SK-N-SH treated with all-trans-retinoic acid at 6 μM for 48 hours (cell line): ENCODE measurements around the gene GRPEL2.

Source experiments
- ARNTL ChIP-seq: fragments of 450-650 bp; formaldehyde crosslinking; IDR thresholded peaks from 2 replicates; pipeline ENCODE4 v1.5.0; 2020; ENCODE audit warnings: low read depth, mild to moderate bottlenecking, moderate library complexity, borderline replicate concordance
- CREB5 ChIP-seq: fragments of 250-450 bp; sonication (Bioruptor Pico); IDR thresholded peaks from 2 replicates; pipeline ENCODE4 v1.5.1; 2020; ENCODE audit warnings: low read depth, mild to moderate bottlenecking, moderate library complexity
- CSDC2 ChIP-seq: fragments of 250-450 bp; sonication (Bioruptor Pico); IDR thresholded peaks from 2 replicates; pipeline ENCODE4 v1.5.0; 2020; ENCODE audit warnings: mild to moderate bottlenecking, moderate library complexity
- CSRNP3 ChIP-seq: fragments of 250-450 bp; sonication (Bioruptor Pico); IDR thresholded peaks from 2 replicates; pipeline ENCODE4 v1.5.1; 2021; ENCODE audit warnings: mild to moderate bottlenecking, moderate library complexity
- OSR1 ChIP-seq: fragments of 250-450 bp; sonication (Bioruptor Pico); IDR thresholded peaks from 2 replicates; pipeline ENCODE4 v1.8.0; 2022; ENCODE audit warnings: moderate library complexity, mild to moderate bottlenecking, inconsistent platforms
- PATZ1 ChIP-seq: fragments of 250-450 bp; sonication (Bioruptor Pico); IDR thresholded peaks from 2 replicates; pipeline ENCODE4 v1.8.0; 2020; ENCODE audit warnings: mild to moderate bottlenecking, moderate library complexity, borderline replicate concordance
- TCF4 ChIP-seq: fragments of 250-450 bp; sonication (Bioruptor Pico); IDR thresholded peaks from 2 replicates; pipeline ENCODE4 v1.8.0; 2021; ENCODE audit warnings: mild to moderate bottlenecking, moderate library complexity, borderline replicate concordance
- ZNF565 ChIP-seq: fragments of 450-650 bp; formaldehyde crosslinking; conservative IDR thresholded peaks from 2 replicates; pipeline ENCODE4 v1.5.0; 2020; ENCODE audit warnings: low read depth, mild to moderate bottlenecking, moderate library complexity

DNA sequence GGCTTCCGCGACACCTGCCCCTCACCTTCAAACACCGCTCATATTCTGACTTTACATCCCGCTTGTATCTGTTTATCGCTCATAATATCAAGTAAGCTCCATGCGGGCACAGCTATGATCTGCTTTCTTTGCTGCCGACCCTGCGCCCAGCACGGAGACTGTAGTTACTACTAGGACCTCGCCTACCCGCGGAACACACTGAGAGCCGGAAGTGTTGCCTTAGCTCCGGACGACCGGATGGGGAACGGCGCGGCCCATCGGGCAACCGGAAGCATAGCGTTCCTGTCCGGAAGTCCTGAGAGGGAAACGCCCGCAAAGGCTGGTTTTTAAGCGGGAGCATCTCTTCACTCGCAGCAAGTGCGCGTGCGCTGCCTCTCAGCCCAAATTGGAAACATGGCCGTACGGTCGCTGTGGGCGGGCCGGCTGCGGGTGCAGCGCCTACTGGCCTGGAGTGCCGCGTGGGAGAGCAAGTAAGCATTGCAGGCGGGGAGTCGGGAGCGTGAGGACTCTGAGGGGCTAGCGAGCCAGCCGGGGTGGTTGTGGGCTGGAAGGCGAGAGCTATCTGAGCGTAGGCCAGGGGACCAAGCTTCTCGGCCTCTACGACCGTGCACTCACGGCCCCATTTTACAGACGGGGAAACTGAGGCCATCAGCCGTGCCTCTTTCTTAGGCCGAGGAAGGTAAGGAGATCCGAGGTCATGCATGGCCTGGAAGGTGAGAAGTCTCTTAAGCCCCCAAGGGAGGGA lies at the start of gene GRPEL2:
- TF ChIP-seq CREB5 (CRISPR knock-in tag) (no peak), TCF4 (CRISPR knock-in tag) (0 out of 2 replicates have a peak, but pooled peaks have one; percentile 9), CSRNP3 (CRISPR knock-in tag) (no peak), OSR1 (CRISPR knock-in tag) (no peak), ZNF565 (CRISPR knock-in tag) (no peak), CSDC2 (no peak), PATZ1 (no peak), ARNTL (no peak)
